ENCODE results near the gene ALG14.
"Not testable (repeated sequence)": the region's sequence is repeated elsewhere in the genome, so short reads cannot be mapped to it uniquely, and the experiment has no call there.

Gene ALG14

GRCh38 chr1:95041491-95042165 is 31.1 kb downstream of the ALG14 start:
- DNase-seq = peak; percentile 86

DNA sequence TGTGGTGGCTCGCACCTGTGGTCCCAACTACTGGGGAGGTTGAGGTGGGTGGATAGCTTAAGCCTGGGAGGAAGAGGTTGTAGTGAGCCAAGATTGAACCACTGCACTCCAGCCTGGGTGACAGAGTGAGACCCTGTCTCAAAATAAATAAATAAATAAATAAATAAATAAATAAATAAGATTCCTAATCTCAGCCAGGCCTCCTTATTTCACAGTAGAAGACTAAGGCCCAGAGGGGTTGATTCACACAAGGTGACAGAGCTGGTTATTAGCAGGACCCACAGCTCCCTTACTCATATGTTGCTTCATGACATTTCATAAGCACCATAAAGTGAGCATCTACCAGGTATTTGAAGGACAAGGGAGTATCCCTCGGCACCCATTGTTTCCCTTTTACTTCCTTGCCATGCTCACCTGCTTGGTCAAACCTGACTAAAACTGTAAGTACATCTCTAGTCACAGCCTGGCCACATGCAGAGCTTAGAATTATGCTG is 32.7 kb downstream of the ALG14 start:
- no peak for DNase-seq

DNA sequence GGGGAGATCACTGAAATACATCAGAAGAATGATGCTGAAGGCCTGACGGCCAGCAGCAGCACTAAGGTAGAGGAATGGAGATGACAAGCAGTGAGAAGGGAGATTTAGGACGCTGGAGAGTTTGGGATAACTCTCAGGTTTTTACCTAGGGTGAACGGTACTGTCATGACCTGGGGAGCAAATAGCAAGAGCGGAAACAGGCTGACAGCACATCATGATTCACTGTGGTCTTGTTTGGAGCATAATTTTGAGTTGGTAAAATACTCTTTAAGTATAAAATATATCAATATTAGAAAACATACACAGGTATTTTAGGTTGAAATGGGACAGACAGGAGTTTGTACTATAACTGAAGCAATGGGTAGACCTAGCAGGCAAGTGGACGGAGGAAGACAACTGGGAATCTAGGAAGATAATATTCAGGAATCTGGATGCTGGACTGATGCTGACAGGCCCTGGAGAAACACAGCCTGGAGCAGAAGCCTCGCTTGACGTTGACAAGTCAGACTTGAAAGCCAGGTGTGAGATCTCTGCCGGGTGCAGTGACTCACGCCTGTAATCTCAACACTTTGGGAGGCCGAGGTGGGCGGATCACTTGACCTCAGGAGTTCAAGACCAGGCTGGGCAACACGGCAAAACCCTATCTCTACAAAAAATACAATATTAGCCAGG is 33.3 kb downstream of the ALG14 start:
- no peak for DNase-seq

GRCh38 chr1:95035536-95035935 is 37.2 kb downstream of the ALG14 start:
- peak; percentile 95 for DNase-seq

DNA sequence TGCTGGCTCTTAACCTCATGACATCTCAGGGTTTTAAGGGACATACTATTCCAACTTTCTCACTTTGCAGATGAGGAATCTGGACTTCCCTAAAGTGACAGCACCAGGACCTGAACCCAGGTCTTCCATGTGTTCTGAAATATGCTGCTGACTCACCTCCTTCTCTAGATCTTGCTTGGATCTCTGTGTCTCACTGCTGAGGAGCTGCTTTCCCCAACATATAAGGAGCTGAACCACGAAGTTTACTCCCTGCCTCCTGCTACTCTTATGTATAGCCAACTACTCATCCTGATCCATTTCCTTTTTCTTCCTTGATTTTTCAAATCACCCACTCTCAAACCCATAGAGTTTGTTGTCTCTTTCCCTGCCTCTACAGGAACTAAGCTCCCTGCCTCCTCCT is 38.2 kb downstream of the ALG14 start:
- peak; percentile 51 for DNase-seq

DNA sequence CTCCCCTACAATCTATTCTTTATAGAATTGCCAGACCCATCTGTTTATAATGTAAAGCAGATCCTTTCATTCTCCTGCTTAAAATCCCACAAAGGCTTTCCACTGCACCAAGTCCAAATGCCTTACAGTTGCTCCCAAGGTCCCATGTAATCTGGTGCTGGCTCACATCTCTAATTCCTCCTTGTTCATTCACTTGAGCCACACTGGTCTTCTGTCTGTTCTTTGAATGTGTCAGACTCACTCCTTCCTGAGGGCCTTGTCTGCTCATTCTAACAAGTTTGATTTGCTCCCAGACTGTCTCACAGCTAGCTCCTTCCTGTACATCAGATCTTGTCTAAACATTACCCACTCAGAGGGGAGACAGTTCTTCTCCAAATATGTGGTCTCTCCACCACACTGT is 38.9 kb downstream of the ALG14 start:
- DNase-seq = peak; percentile 81

DNA sequence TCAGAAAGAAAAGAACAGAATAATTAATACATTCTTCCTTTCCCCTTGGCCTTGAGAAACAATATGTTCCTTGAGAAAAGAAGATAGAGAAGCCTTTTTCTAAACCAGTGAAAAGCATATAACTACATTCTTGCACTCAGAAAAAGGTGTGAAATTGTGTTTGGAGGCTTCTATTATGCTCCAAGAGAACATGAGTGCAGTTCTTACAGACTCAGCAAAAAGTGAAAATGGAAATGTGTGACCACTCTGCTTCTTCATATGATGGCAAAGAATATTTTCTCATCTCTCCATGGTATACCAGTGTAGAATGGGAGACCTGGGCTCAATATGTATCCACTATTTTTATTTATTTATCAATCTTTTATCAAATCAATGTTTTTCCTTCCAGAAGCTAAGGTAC is 43.2 kb downstream of the ALG14 start:
- no peak for DNase-seq

DNA sequence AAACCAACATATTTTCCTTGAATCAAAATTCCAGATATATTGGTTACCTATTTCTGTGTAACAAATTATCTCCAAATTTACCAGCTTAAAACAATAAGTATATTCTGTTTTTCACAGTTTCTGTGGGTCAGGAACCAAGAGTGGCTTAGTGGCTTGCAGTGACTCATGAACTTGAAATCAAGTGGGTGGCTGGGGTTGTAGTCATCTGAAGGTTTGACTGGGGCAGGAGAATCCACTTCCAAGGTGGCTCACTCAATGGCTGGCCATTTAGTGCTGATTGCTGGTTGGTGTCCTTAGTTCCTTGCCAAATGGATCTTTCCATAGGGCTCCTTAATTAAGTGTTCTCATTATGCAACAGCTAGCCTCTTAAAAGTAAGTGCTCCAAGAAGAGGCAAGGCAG is 43.8 kb downstream of the ALG14 start:
- no peak for DNase-seq

- peak; percentile 71 for DNase-seq
These were observed 45.7 kb downstream of the ALG14 start for GRCh38 chr1:95027046-95027445.

DNA sequence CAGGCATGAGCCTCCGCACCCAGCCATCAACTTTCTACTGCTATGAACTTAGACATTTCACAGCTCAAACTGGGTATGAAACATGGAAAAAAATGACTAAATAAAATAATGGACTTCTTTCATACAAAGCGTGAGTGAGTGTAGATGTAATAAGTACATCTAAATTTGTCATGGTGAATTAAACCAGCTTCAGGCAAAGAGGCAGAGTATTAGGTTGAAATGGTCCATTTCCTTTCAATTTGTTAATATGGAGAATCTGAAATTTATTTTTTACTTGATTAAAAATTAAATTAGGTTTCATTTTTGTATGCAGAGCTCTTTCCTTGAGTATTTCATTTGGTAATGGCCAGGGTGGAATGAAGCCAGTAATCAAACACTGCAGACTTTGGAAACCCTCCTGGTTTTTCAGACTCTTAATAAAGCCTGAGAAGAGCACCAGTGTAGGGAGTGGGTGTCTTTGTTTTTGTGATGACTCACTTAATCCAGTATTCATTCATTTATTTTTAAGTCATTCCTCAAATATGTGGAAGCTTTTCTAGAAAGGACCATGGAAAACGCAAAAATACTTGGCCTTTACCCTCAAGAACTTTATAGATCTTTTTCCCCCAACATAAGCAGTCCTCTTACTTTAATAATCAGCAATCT is 49.2 kb downstream of the ALG14 start:
- peak; percentile 90 for DNase-seq

DNA sequence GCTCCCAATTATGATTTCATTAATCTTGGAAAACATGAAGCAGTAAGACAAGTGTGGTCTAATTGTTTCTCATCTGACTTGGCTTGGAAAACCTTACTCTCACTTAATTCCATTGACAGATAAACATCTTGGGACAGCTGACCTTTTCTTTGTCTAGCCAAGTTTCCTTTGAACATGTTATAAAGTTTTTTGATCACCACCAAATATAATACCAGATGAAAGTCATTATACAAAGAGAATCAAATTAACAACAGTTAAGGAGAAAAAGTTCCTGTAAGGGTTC is 50.2 kb downstream of the ALG14 start:
- no peak for DNase-seq

DNA sequence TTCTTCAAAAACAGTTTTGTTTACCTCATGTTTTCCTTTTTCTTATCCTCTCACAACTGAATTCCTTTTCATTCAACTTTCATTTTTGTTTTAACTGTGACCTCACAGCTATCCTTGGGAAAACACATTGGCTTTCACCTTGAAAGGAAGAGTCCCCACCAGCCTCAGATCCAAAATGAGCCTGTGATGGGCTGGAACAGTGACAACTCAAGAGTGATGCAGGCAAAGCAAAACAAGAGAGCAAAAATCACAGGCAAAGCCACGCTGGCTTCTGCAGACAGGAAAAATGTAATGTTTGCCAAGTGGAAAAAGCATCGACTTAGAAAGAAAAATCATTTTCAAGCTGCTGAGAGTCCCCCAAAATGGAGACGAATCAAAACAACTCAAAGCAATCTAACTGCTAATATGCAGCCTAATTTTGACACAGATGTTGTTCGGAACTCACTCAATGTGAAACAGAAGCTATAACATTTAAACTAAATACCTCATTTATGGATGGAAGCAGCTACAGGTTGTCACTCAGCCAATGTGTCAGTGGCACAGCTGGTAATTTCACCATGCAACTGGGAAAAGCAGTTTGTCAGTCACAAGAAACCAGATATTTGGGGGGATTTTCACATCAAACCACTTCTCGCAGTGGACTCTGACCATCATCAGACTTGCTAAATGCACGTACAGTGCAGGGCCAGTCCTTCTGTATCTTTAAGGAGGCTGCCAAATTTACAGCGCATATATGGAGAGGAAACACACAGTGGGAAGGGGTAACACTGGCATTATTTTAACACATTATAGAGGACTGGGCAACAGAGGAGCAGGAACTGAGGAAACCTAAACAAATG is 50.7 kb downstream of the ALG14 start:
- DNase-seq = no peak

DNA sequence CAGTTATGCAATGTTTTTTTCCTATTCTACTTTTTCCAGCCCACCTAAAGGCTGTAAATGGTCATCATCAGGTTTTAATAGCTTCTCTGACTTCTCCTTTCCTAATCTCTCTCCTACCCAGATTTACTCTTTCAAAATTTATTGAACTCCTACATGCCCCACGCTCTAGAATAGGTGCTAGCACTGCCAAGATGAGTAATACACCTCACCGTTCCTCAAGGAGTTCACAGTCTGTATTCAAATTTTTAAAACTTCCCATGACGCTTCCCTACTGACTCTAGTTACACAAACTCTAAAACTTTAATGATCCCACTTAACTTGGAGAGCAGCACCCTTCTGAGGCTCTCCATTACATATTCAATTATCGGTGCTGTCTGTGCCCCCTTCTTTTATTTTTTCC is 51.6 kb downstream of the ALG14 start:
- no peak for DNase-seq

- not testable (repeated sequence) for DNase-seq
These were observed 53.3 kb downstream of the ALG14 start for GRCh38 chr1:95019466-95019865.

DNA sequence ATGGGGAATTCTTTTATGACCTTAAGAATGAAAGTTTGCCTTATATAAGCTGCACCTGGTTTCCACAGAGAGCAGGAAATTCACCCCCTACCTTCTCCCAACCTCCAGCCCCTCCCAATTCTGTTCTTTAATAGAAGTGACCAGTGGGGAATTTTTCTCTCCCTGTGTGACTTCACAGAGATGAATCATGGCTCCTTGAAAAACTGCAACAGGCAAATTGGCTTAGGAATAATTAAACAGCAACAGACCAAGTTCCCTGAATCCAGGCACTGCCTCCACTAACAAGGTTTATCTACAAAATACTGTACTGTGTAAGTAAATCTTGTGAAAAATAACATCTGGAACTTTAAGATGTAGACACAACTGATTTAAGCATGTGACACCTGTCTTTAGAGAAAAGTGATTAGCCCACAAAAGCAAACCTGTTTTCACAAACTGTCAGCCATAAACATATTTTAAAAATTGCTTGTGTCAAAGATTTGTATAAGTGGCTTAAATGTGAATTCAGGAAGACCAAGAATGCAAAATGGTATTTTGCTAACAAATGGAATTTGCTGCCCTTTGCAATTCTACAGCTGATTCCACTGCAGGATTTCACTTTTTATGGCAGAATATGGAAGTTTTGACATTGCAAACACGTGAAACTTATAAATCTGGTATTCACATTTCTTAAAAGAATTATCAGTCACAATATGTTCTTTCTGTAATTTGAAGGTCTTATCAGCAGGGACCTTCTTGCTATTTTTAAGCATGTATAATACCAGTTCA is 54.0 kb downstream of the ALG14 start:
- DNase-seq = peak; percentile 41

GRCh38 chr1:95017775-95018174 is 55.0 kb downstream of the ALG14 start:
- no peak for DNase-seq

DNA sequence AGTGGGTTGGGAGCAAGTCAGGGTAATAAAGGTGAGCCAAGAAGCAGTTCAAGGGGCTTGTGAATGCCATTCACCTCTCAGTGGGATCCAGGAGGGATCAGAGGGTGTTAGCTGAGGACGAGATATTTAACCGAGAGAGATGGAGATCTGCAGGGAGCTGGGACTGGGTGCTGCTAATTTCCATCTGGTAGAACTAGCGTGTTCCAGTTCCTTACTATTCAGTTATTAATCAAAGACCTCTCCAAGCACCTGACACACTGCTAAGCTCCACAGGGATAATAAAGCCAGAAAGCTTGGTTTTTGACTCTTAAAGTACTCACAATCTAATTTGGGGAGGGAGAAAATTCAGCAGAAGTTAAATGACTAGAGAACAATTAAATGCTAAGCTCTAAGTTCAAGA is 57.7 kb downstream of the ALG14 start:
- DNase-seq = no peak

GRCh38 chr1:95013950-95014574 is 58.7 kb downstream of the ALG14 start:
- peak; percentile 56 for DNase-seq

DNA sequence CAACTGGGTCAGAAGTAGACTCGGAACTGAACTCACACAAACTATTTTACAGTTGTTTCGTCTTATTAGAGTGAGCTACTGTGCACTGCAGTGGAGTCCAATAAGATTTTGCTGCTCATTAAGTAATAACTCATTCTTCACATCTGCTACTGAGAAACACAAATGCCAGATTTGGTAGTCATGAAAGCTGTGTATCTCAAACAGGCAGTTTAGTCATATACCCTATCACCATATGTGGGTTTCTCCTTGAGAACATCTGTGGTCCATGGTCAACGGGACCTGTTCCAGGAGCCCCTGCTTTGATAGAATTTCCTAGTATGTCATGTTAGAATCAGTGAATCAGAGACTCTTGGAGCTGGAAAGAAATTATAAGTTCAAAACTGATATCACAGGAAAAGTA is 60.4 kb downstream of the ALG14 start:
- peak; percentile 98 for DNase-seq

DNA sequence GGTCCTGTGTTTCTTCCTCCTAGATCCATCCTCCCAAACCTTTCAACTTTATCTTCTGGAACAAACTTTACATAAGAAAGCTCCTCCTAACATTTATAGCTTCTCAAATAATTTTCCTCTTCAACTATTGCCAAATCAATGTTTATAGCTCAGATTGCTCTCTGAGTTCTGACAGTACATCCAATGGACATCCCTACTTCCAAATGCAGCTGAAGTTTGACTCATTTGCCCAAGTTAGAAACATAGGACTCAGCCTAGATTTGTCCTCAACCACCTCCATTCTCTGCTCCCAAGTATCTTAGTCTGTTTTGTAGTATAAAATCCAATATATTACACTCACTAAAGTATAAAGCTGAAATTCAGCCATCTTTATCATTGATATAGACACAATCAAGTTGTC is 62.6 kb downstream of the ALG14 start:
- DNase-seq = no peak

DNA sequence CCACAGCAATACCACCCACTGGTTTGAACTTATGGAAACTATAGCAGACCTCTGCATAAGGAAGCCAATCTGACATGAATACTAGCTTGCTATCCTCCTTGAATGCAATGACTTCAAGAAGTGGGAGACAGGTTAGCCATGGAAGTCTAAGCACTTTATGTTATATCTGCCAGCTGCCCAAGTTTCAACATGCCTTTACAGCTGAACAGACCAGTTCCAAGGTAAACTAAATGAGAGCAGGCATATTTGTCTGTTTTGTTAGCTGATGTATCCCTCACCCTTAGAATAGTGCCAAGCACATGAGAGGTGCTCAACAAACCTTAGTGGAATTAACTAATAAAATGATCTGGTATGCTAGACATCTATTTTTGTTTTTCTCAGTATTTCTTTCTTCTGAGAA is 65.1 kb downstream of the ALG14 start:
- DNase-seq = no peak

DNA sequence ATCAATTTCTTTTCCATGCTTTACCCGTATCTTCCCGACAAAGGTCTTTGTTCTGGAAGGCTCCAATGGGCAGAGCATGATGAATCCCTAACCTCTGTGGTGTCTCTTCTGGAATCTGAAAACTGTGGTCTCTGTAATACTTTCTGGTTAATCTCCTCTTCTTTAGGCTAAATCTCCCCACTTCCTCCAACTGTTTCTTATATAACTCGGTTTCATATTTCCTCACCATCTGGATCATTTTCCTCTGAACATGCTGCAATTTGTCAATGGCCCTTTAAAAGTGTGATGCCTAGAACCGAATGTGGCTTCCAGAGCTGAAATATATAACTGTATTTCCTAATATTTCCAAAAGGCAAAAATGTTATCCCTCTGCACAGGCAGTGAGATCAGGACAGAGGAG is 66.1 kb downstream of the ALG14 start:
- DNase-seq = peak; percentile 90

Measured in fibroblast of skin of abdomen (primary cell).